Psoas muscle (tissue), 8 donors: ENCODE measurements around the gene SLC43A2. TPM values are rescaled to one million over a fixed set of nuclear protein-coding genes. Genes with fewer than 3 reads are reported as not detected.

Experiments
- ATAC-seq, 4 donors: fragments of 200-7000 bp; cut with Tn5 transposase; one replicate each; pipeline ENCODE4 v1.9.1; 2020; ENCODE audit warnings: moderate library complexity in 3 of 4, mild to moderate bottlenecking in 2 of 4
- DNase-seq, 2 donors: peaks; one replicate each; pipeline ENCODE4 v3.0.0-alpha.2; 2020
- H3K27ac ChIP-seq: fragments of 200-600 bp; one replicate; pipeline ENCODE4 v1.8.0; 2022
- H3K27me3 ChIP-seq, 3 donors: fragments of 200-600 bp in 1 of 3; one replicate each; pipeline versions ENCODE4 v1.6.1 to v1.8.0; 2013 to 2022; ENCODE audit warnings: low read length in 2 of 3, mild to moderate bottlenecking in 2 of 3, moderate library complexity in 1 of 3; ENCODE audit not compliant: insufficient read depth in 3 of 3
- H3K36me3 ChIP-seq, 2 donors: fragments of 200-600 bp in 1 of 2; one replicate each; pipeline versions ENCODE4 v1.6.1 to v1.8.0; 2013 to 2022; ENCODE audit warnings: low read depth in 1 of 2, mild to moderate bottlenecking in 1 of 2, moderate library complexity in 1 of 2; ENCODE audit not compliant: insufficient read depth in 1 of 2
- H3K4me1 ChIP-seq: fragments of 200-600 bp; one replicate; pipeline ENCODE4 v1.8.0; 2022
- H3K4me3 ChIP-seq: fragments of 200-600 bp; one replicate; pipeline ENCODE4 v1.8.0; 2022; ENCODE audit warnings: mild to moderate bottlenecking
- H3K9me3 ChIP-seq: fragments of 200-600 bp; one replicate; pipeline ENCODE4 v1.8.0; 2022
- WGBS, 3 donors: extraction: QIAGEN DNeasy Blood & Tissue Kit; methylation state at CpG; one replicate each; pipeline versions ENCODE4 v1.1.6 to v1.1.7; 2013; 5-methylcytosine and 5-hydroxymethylcytosine counted together
- intact Hi-C, 2 donors: fragments of 100-400 bp; cut with DNase I; formaldehyde crosslinking; loops; one replicate each; pipeline versions ENCODE4 v1.11.0 to v1.14.2; 2022
- polyA plus RNA-seq, 3 donors: library from polyadenylated mRNA; stranded (reverse); fragments of 200-250 nt; gene quantifications; one replicate each; pipeline ENCODE4 v1.2.3, GENCODE V29; 2013
- total RNA-seq, 4 donors: library from RNA; stranded (reverse); fragmentation: NEBNext Ultra II Directional in 2 of 4; extraction: Animal tissue kit (Norgen Biotek cat#: 25700) in 2 of 4; gene quantifications; one replicate each; pipeline versions ENCODE4 v1.2.1 to v1.2.4, GENCODE V29; 2021 to 2023
- TF ChIP-seq, protein P1 (sequence below): fragments of 200-600 bp; IDR thresholded peaks from one replicate; pipeline ENCODE4 v1.8.0; 2022; ENCODE audit warnings: antibody characterized with exemption
- donor health status: healthy with polysubstance abuse.
- donor health status: DM: no; HTN: no; CAD: no; lungs with moderate emphysema.
- donor health status: Bipolar disorder and iron deficiency.
- donor health status: healthy.
- donor health status: DM: yes; HTN: yes; CAD: no.
- donor health status: DM: no; HTN: no; CAD: no.
- donor health status: DM: no; HTN: no; CAD: no.
- donor health status: DM: yes; HTN: yes; CAD: no.

The SLC43A2 gene
- total and polyA plus RNA-seq, 7 donors, result 9.5 to 70.5 (median 21.7) TPM

DNA sequence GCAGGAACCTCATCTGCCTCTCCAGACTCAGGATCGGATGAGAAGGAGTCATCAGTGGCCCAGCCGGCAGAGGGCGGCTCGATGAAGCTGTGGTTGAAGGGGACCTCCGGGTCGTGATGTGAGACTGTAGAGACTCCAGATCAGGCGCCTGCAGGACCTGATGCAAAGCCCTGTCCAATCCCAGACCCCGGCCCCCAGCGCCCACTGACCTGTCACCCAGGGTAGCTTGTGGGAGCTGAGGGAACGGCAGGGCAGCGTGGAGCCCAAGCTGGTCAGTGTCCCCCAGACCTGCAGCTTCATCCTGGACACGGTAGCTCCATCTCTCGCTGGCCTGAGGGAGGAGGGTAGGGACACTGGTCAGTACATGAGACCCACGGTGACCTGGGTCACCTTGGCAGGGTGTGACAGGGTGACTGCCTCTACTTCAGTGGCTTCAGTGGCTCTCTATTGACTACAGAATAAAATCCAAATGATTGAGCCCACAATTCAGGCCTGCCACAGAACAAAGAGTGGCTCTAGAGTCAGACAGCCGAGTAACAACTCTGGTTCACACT is 8.2 kb upstream of the SLC43A2 start:
- Histone ChIP-seq H3K9me3 (no peaks in the 10 kb centered on the region), H3K27ac (no peak overlapping the region), H3K4me3 (no peak overlapping the region), H3K4me1 (peaks cover 10% of the 10 kb centered on the region), H3K36me3 (peaks cover 0 to 34% of the 10 kb centered on the region in 2 donors), H3K27me3 (no peaks in the 10 kb centered on the region)
- DNase-seq (no peak), ATAC-seq (no peak)
- WGBS, 3 donors, result 82 to 85% (median 84%) methylated on average over 15 of the region's 15 CpGs
- intact Hi-C loops, result no loop called here
- TF ChIP-seq, protein P1, sequence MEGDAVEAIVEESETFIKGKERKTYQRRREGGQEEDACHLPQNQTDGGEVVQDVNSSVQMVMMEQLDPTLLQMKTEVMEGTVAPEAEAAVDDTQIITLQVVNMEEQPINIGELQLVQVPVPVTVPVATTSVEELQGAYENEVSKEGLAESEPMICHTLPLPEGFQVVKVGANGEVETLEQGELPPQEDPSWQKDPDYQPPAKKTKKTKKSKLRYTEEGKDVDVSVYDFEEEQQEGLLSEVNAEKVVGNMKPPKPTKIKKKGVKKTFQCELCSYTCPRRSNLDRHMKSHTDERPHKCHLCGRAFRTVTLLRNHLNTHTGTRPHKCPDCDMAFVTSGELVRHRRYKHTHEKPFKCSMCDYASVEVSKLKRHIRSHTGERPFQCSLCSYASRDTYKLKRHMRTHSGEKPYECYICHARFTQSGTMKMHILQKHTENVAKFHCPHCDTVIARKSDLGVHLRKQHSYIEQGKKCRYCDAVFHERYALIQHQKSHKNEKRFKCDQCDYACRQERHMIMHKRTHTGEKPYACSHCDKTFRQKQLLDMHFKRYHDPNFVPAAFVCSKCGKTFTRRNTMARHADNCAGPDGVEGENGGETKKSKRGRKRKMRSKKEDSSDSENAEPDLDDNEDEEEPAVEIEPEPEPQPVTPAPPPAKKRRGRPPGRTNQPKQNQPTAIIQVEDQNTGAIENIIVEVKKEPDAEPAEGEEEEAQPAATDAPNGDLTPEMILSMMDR, result no peak

DNA sequence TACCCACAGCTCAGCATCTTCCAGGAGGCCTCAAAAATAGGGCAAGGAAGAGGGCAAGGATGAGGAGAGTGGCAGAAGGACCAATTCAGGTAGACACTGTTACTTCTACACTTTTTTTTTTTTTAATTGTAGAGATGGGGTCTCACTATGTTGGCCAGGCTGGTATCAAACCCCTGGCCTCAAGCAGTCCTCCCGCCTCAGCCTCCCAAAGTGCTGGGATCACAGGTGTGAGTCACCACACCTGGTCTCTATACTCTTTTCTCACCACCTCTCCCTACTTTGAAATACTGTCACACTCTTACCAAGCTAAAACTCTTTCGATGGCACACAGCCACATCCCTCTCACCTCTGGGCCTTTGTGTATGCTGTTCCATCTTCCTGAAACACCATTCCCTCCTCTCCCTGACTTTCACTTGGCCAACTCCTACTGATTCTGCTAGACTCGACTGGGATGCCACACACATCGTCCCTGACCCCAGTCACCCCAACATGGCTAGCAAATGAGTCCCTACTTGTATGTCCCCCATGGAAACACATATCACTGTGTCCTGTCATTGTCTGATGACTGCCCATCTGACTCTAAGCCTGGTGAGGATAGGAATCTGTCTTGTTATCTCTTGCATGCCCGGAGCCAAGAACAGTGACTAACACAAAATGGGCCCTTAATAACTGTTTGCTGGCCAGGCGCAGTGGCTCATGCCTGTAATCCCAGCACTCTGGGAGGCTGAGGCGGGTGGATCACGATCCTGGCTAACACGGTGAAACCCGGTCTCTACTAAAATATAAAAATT is 7.2 kb upstream of the SLC43A2 start:
- TF ChIP-seq, protein P1, result no peak
- intact Hi-C loops, result no loop called here
- ATAC-seq (no peak), DNase-seq (no peak)
- Histone ChIP-seq H3K27me3 (no peaks in the 10 kb centered on the region), H3K4me3 (no peak overlapping the region), H3K27ac (no peak overlapping the region), H3K36me3 (peaks cover 0 to 34% of the 10 kb centered on the region in 2 donors), H3K4me1 (peaks cover 14% of the 10 kb centered on the region), H3K9me3 (no peaks in the 10 kb centered on the region)
- WGBS, 3 donors, result 86 to 93% (median 88%) methylated on average over 10 of the region's 10 CpGs

DNA sequence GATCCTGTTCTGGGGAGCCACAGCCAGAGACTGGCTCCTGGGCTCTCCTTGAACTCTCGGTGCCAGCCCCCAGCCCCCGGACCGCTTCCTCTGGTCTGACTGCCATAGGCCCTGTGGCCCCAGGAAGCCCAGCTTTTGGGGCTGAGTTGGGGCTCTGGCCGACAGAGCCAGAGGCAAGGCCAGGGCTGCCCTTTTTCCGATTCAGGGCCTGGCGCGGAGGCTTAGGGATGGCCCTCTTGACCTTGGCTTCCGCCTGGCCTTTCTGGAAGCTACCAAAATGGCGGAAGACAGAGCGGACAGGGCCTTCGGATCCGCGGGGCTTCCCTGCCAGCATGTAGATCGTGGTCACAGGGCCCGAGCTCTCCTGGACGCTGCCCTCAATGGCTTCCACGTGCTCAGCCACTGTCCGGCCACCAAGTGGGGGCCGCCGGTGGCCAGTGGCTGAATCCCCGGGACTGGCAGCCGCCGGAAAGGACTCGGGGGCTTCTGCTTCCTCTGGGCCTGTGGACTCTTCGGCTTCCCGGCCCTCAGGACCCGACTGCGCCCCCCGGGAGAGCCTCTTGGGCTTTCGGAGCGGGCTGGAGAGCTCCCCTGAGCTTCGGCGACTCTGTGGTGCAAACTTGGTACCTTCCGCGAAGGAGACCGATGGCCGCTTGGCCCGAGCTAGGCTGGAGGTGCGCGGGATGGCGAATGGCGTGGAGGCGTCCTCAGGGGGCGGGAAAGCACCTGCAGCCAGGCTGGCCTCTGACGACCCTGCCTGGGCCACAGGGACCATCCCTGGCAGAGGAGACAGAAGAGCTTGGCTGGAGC is 6.4 kb upstream of the SLC43A2 start:
- DNase-seq (peak in 1 of 2 donors; percentile 50), ATAC-seq (no peak)
- no peaks in the 10 kb centered on the region for H3K9me3 ChIP-seq
- peaks cover 0 to 34% of the 10 kb centered on the region in 2 donors for H3K36me3 ChIP-seq
- TF ChIP-seq, protein P1, result no peak
- H3K4me3 ChIP-seq, result no peak overlapping the region
- no peak overlapping the region for H3K27ac ChIP-seq
- peaks cover 8% of the 10 kb centered on the region for H3K4me1 ChIP-seq
- H3K27me3 ChIP-seq, result no peaks in the 10 kb centered on the region
- WGBS, 3 donors, result 93 to 97% (median 94%) methylated on average over 45 of the region's 45 CpGs
- intact Hi-C loops, result no loop called here

DNA sequence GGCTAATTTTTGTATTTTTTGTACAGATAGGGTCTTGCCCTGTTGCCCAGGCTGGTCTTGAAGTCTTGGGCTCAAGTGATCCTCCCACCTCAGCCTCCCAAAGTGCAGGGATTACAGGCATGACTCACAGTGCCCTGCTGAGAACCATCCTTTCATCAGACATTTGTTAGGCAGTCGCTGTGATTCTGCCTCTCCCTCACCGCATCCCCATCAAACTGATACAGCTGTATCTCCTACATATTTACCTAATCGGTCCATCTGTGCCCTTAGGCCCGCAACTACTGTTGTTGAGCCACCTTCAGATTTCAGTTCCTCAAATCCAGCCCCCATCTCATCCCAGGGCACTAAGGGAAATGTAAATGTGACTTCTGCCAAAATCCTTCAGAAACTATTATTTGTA is 2.0 kb upstream of the SLC43A2 start:
- DNase-seq, result no peak
- intact Hi-C loops, result no loop called here
- TF ChIP-seq, protein P1, result no peak
- H3K4me3 ChIP-seq, result no peak overlapping the region
- ATAC-seq, result no peak
- peaks cover 0 to 21% of the 10 kb centered on the region in 2 donors for H3K36me3 ChIP-seq
- H3K9me3 ChIP-seq, result no peaks in the 10 kb centered on the region
- peaks cover 28% of the 10 kb centered on the region for H3K4me1 ChIP-seq
- WGBS, 3 donors, result 86 to 88% (median 87%) methylated on average over 4 of the region's 4 CpGs
- H3K27me3 ChIP-seq, result no peaks in the 10 kb centered on the region
- no peak overlapping the region for H3K27ac ChIP-seq
